Activated naive CD4-positive, alpha-beta T cell treated with anti-CD3 and anti-CD28 coated beads, Interleukin-2, amount 50 U/mL, for 24 hours (primary cell): ENCODE measurements around the gene CYBC1.
A peak's percentile ranks its signal among the peaks of the same experiment; 100 is the strongest.

Experiments used
- H3K27ac Mint-ChIP-seq: one replicate; pipeline ENCODE4 v1.8.0; 2021; ENCODE audit warnings: mild to moderate bottlenecking, mixed read lengths
- H3K27me3 Mint-ChIP-seq: one replicate; pipeline ENCODE4 v1.8.0; 2021; ENCODE audit warnings: mixed read lengths
- H3K36me3 Mint-ChIP-seq: one replicate; pipeline ENCODE4 v1.8.0; 2021; ENCODE audit warnings: mixed read lengths
- H3K4me1 Mint-ChIP-seq: one replicate; pipeline ENCODE4 v1.8.0; 2021; ENCODE audit warnings: mixed read lengths
- H3K4me3 Mint-ChIP-seq: one replicate; pipeline ENCODE4 v1.8.0; 2021; ENCODE audit warnings: mild to moderate bottlenecking, mixed read lengths
- H3K9me3 Mint-ChIP-seq: one replicate; pipeline ENCODE4 v1.8.0; 2021; ENCODE audit warnings: mixed read lengths

The CYBC1 gene

GRCh38 chr17:82450357-82451106, at the start of gene CYBC1:
CYBC1 (minus strand) TSS chr17:82450752; CDS start chr17:82449254, 1,498 bp downstream.
- no peaks in the 10 kb centered on the region for H3K27me3 Mint-ChIP-seq

GRCh38 chr17:82497483-82498405, 47.2 kb upstream of the CYBC1 start:
- peak overlapping the region; percentile 89 for H3K27ac Mint-ChIP-seq

More at GRCh38 chr17:82450357-82451106, at the start of gene CYBC1:
- H3K36me3 Mint-ChIP-seq: peaks cover 1% of the 10 kb centered on the region
- peak within 1 kb of the TSS; percentile 97 for H3K4me3 Mint-ChIP-seq
- no peaks in the 10 kb centered on the region for H3K9me3 Mint-ChIP-seq
- peaks cover 45% of the 10 kb centered on the region for H3K4me1 Mint-ChIP-seq
- H3K27ac Mint-ChIP-seq: peak within 1 kb of the TSS; percentile 99

DNA sequence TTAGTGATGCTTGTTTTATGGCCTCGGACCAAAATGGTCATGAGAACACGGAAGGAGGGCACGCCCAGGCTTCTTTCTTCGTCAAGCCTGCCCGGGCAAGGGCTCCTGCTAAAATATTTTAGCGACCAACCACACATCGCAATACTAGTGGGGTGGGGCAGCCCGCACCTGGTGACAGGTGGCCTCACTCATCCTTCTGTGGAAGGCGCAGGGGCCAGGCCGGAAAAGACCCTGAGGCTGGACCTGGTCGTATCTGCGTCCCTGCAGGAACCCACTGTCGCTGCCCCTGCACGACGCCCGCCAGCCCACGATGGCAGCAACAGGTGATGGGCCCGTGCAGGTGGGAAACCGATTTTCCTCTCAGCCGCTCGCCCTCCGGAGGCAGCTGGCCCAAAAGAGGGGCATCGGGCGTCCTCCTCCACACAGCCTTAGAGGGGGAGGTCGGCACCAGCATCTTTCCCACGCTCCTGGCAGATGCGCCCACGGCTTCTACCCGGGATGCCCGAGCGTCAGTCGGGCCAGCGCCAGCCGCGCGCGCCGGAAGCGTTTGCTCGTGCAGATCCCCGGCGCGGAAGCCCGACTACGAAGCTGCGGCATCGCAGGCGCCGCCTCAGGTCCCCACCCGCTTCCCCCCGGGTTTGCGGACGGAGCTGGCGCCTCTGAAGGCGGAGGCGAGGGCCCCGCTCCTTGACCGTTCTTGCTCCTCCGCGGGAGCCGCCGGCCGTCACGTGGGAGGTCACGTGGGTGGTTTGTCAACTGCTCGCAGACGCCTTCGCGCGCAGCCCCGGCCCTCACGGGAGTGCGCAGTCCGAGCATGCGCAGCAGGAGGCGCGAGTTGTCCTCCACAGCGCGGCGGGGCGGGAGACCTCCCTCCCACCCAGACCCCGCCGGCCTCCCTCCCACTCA, 46.2 kb upstream of the CYBC1 start:
- Mint-ChIP-seq H3K27me3 (no peaks in the 10 kb centered on the region), H3K27ac (peak overlapping the region; percentile 59), H3K4me3 (peak overlapping the region; percentile 71), H3K9me3 (no peaks in the 10 kb centered on the region), H3K36me3 (no peaks in the 10 kb centered on the region), H3K4me1 (peaks cover 12% of the 10 kb centered on the region)

More at GRCh38 chr17:82497483-82498405, 47.2 kb upstream of the CYBC1 start:
- Mint-ChIP-seq H3K27me3 (no peaks in the 10 kb centered on the region), H3K36me3 (no peaks in the 10 kb centered on the region), H3K4me3 (peak overlapping the region; percentile 89), H3K4me1 (peaks cover 12% of the 10 kb centered on the region), H3K9me3 (no peaks in the 10 kb centered on the region)

GRCh38 chr17:82495844-82496528, 45.4 kb upstream of the CYBC1 start:
- Mint-ChIP-seq H3K4me3 (peak overlapping the region; percentile 71), H3K36me3 (no peaks in the 10 kb centered on the region), H3K27ac (peak overlapping the region; percentile 59), H3K9me3 (no peaks in the 10 kb centered on the region), H3K27me3 (no peaks in the 10 kb centered on the region), H3K4me1 (peaks cover 12% of the 10 kb centered on the region)

- H3K36me3 Mint-ChIP-seq: no peaks in the 10 kb centered on the region
- H3K4me1 Mint-ChIP-seq: peaks cover 12% of the 10 kb centered on the region
- peak overlapping the region; percentile 59 for H3K4me3 Mint-ChIP-seq
- no peaks in the 10 kb centered on the region for H3K9me3 Mint-ChIP-seq
- H3K27ac Mint-ChIP-seq: peak overlapping the region; percentile 98
- H3K27me3 Mint-ChIP-seq: no peaks in the 10 kb centered on the region
Measured at GRCh38 chr17:82494236-82495055, 43.9 kb upstream of the CYBC1 start.

DNA sequence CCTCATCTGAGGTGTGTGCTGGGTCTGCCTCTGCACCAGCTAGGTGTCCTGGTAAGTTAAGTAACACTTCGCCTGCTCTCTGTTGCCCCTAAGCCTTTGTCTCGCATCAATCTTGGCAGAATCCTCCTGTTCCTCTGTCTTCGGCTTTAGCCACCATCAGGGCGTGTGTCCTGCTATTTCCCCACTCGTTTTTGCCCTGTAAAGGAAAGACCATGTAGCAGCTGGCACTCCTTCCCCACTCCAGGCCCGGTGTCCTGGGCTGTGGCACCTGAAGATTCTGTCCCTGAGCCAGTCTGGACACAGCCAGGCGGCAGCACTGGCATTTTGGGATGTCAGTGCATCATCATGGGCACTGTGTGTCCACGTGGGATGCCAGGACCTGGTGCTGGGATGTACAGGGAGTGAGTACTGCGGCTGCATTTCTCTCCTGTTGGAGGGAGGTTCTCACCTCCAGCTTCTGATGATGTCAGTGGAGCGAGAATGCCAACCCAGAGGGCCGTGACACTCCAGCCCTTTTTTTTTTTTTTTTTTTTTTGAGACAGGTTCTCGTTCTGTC, 42.8 kb upstream of the CYBC1 start:
- H3K27ac Mint-ChIP-seq: peak overlapping the region; percentile 51

GRCh38 chr17:82492643-82493225, 42.2 kb upstream of the CYBC1 start:
- no peaks in the 10 kb centered on the region for H3K27me3 Mint-ChIP-seq
- H3K9me3 Mint-ChIP-seq: no peaks in the 10 kb centered on the region
- H3K4me3 Mint-ChIP-seq: no peak overlapping the region
- H3K36me3 Mint-ChIP-seq: peaks cover under 1% of the 10 kb centered on the region
- no peak overlapping the region for H3K27ac Mint-ChIP-seq
- H3K4me1 Mint-ChIP-seq: peaks cover 7% of the 10 kb centered on the region

More for the DNA sequence above, 42.8 kb upstream of the CYBC1 start:
- H3K9me3 Mint-ChIP-seq: no peaks in the 10 kb centered on the region
- H3K4me1 Mint-ChIP-seq: peaks cover 12% of the 10 kb centered on the region
- no peaks in the 10 kb centered on the region for H3K27me3 Mint-ChIP-seq
- H3K4me3 Mint-ChIP-seq: no peak overlapping the region
- no peaks in the 10 kb centered on the region for H3K36me3 Mint-ChIP-seq

- H3K27ac Mint-ChIP-seq: no peak overlapping the region
- no peak overlapping the region for H3K4me3 Mint-ChIP-seq
- H3K4me1 Mint-ChIP-seq: peaks cover 4% of the 10 kb centered on the region
- H3K36me3 Mint-ChIP-seq: peaks cover 1% of the 10 kb centered on the region
- H3K9me3 Mint-ChIP-seq: no peaks in the 10 kb centered on the region
- H3K27me3 Mint-ChIP-seq: no peaks in the 10 kb centered on the region
Measured at GRCh38 chr17:82491533-82491932, 41.0 kb upstream of the CYBC1 start.

DNA sequence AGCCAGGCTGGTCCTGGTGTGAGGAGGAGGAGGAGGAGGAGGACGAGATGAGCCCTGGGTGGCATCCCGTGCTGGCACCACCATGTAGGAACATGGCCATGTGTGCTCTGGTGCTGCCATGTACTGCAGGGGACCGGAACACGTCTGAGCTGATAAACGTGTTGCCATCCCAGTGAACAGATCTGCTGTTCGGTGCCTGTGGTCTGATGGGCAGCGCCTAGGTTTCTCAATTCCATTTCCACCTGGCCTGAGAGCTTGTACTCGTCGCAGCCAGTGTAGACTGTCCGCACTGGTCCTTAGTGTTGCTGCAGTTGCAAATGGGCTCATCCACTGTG, 40.6 kb upstream of the CYBC1 start:
- Mint-ChIP-seq H3K9me3 (no peaks in the 10 kb centered on the region), H3K4me3 (no peak overlapping the region), H3K27ac (no peak overlapping the region), H3K36me3 (peaks cover 3% of the 10 kb centered on the region), H3K27me3 (no peaks in the 10 kb centered on the region), H3K4me1 (peaks cover 7% of the 10 kb centered on the region)

- Mint-ChIP-seq H3K36me3 (peaks cover 4% of the 10 kb centered on the region), H3K4me1 (peaks cover 10% of the 10 kb centered on the region), H3K27ac (no peak overlapping the region), H3K27me3 (no peaks in the 10 kb centered on the region), H3K9me3 (no peaks in the 10 kb centered on the region), H3K4me3 (no peak overlapping the region)
Measured at GRCh38 chr17:82490512-82491195, 40.1 kb upstream of the CYBC1 start.

- Mint-ChIP-seq H3K27ac (no peak overlapping the region), H3K9me3 (no peaks in the 10 kb centered on the region)
Measured at GRCh38 chr17:82489851-82490511, 39.4 kb upstream of the CYBC1 start.

GRCh38 chr17:82489117-82489516, 38.6 kb upstream of the CYBC1 start:
- H3K4me3 Mint-ChIP-seq: no peak overlapping the region
- no peak overlapping the region for H3K27ac Mint-ChIP-seq
- no peaks in the 10 kb centered on the region for H3K27me3 Mint-ChIP-seq
- H3K9me3 Mint-ChIP-seq: no peaks in the 10 kb centered on the region
- H3K4me1 Mint-ChIP-seq: peaks cover 7% of the 10 kb centered on the region
- peaks cover 4% of the 10 kb centered on the region for H3K36me3 Mint-ChIP-seq

More at GRCh38 chr17:82489851-82490511, 39.4 kb upstream of the CYBC1 start:
- Mint-ChIP-seq H3K4me1 (peaks cover 10% of the 10 kb centered on the region), H3K4me3 (no peak overlapping the region), H3K27me3 (no peaks in the 10 kb centered on the region), H3K36me3 (peaks cover 4% of the 10 kb centered on the region)

- peaks cover 4% of the 10 kb centered on the region for H3K36me3 Mint-ChIP-seq
- no peaks in the 10 kb centered on the region for H3K9me3 Mint-ChIP-seq
- H3K27ac Mint-ChIP-seq: no peak overlapping the region
- H3K27me3 Mint-ChIP-seq: no peaks in the 10 kb centered on the region
- peaks cover 7% of the 10 kb centered on the region for H3K4me1 Mint-ChIP-seq
- H3K4me3 Mint-ChIP-seq: no peak overlapping the region
Measured at GRCh38 chr17:82487910-82488309, 37.4 kb upstream of the CYBC1 start.
